IMR-90 (cell line): ENCODE results near the gene KLF17. TPM values are rescaled to one million over a fixed set of nuclear protein-coding genes. Genes with fewer than 3 reads are reported as not detected.

Source experiments
- ATAC-seq: fragments of 200-7000 bp; cut with Tn5 transposase; 2 replicates; pipeline ENCODE4 v1.9.1; 2020; ENCODE audit warnings: low read depth, mild to moderate bottlenecking, moderate library complexity
- BruUV-seq: library from RNA; stranded (reverse); fragments of 400-500 nt; replicated peaks from 2 replicates; lab custom pipeline; 2021; lab: Mats Ljungman, UMichigan
- CTCF ChIA-PET: fragments of 300-600 bp; formaldehyde crosslinking; extraction: SDS; loops from one replicate; lab custom pipeline; 2021; ENCODE audit warnings: antibody characterized with exemption; lab: Yijun Ruan, JAX
- POLR2A ChIA-PET: fragments of 300-600 bp; sonication (Branson Sonifier 250); formaldehyde crosslinking; loops from one replicate; lab custom pipeline; 2022; ENCODE audit warnings: antibody characterized with exemption; ENCODE audit not compliant: unreplicated experiment; lab: Charles Lee
- DNase-seq: peaks from one replicate; pipeline ENCODE4 v3.0.0; 2013
- H2AFZ ChIP-seq: replicated peaks from 2 replicates; pipeline ENCODE3; 2013; ENCODE audit warnings: low read length, mild to moderate bottlenecking; ENCODE audit not compliant: poor library complexity
- H2AK5ac ChIP-seq: 2 replicates; pipeline ENCODE4 v1.6.1; 2013; ENCODE audit warnings: low read depth, low read length, inconsistent platforms
- H2AK9ac ChIP-seq: replicated peaks from 2 replicates; pipeline ENCODE3; 2013; ENCODE audit warnings: mild to moderate bottlenecking, low read depth, low read length, moderate library complexity; ENCODE audit not compliant: poor library complexity
- H2BK120ac ChIP-seq: 2 replicates; pipeline ENCODE4 v1.6.1; 2013; ENCODE audit warnings: low read depth, low read length, inconsistent platforms
- H2BK15ac ChIP-seq: 3 replicates; pipeline ENCODE4 v1.6.1; 2013; ENCODE audit warnings: low read depth, low read length, inconsistent platforms
- H2BK20ac ChIP-seq: 2 replicates; pipeline ENCODE4 v1.6.1; 2013; ENCODE audit warnings: low read depth, mild to moderate bottlenecking, inconsistent platforms, low read length, moderate library complexity
- H2BK5ac ChIP-seq: 2 replicates; pipeline ENCODE4 v1.6.1; 2013; ENCODE audit warnings: mild to moderate bottlenecking, low read depth, low read length, inconsistent platforms; ENCODE audit not compliant: poor library complexity, severe bottlenecking
- H3K14ac ChIP-seq: replicated peaks from 2 replicates; pipeline ENCODE4 v1.6.1; 2013; ENCODE audit warnings: low read depth, low read length, inconsistent platforms
- H3K18ac ChIP-seq: 2 replicates; pipeline ENCODE4 v1.6.1; 2013; ENCODE audit warnings: low read depth, low read length, control low read depth
- H3K23ac ChIP-seq: 2 replicates; pipeline ENCODE4 v1.6.1; 2013; ENCODE audit warnings: low read depth, low read length, inconsistent platforms
- H3K27ac ChIP-seq: 2 replicates; pipeline ENCODE4 v1.5.1; 2013; ENCODE audit warnings: mild to moderate bottlenecking, control low read depth, low read length; ENCODE audit not compliant: insufficient read depth
- H3K27me3 ChIP-seq: 2 replicates; pipeline ENCODE4 v1.6.1; 2013; ENCODE audit warnings: low read length; ENCODE audit not compliant: control insufficient read depth, insufficient read depth
- H3K36me3 ChIP-seq: 2 replicates; pipeline ENCODE4 v1.6.1; 2013; ENCODE audit warnings: low read length, mixed read lengths; ENCODE audit not compliant: control insufficient read depth, insufficient read depth
- H3K4ac ChIP-seq: 2 replicates; pipeline ENCODE4 v1.6.1; 2013; ENCODE audit warnings: low read depth, low read length, inconsistent platforms
- H3K4me1 ChIP-seq: 2 replicates; pipeline ENCODE4 v1.6.1; 2013; ENCODE audit warnings: low read length, mixed read lengths; ENCODE audit not compliant: control insufficient read depth, insufficient read depth
- H3K4me2 ChIP-seq: 2 replicates; pipeline ENCODE4 v1.6.1; 2013; ENCODE audit warnings: low read depth, mild to moderate bottlenecking, control low read depth, low read length, moderate library complexity
- H3K4me3 ChIP-seq: 2 replicates; pipeline ENCODE4 v1.5.1; 2013; ENCODE audit warnings: low read depth, mild to moderate bottlenecking, control low read depth, low read length, moderate library complexity; ENCODE audit not compliant: insufficient read depth
- H3K56ac ChIP-seq: 2 replicates; pipeline ENCODE4 v1.6.1; 2013; ENCODE audit warnings: low read length, inconsistent platforms; ENCODE audit not compliant: insufficient read depth; ENCODE audit errors: extremely low read depth
- H3K79me1 ChIP-seq, 2 experiments: 2 replicates each; pipeline ENCODE4 v1.6.1; 2013; ENCODE audit warnings: low read length in 2 of 2, inconsistent platforms in 1 of 2, low read depth in 1 of 2
- H3K9ac ChIP-seq: 2 replicates; pipeline ENCODE4 v1.6.1; 2013; ENCODE audit warnings: low read depth, low read length, control low read depth
- H3K9me1 ChIP-seq: 2 replicates; pipeline ENCODE4 v1.6.1; 2013; ENCODE audit warnings: low read length, inconsistent platforms; ENCODE audit not compliant: insufficient read depth
- H3K9me3 ChIP-seq: 2 replicates; pipeline ENCODE4 v1.6.1; 2013; ENCODE audit warnings: low read length; ENCODE audit not compliant: control insufficient read depth, insufficient read depth
- H4K20me1 ChIP-seq: 2 replicates; pipeline ENCODE4 v1.6.1; 2013; ENCODE audit warnings: low read length, inconsistent platforms; ENCODE audit not compliant: insufficient read depth
- H4K5ac ChIP-seq: 2 replicates; pipeline ENCODE4 v1.6.1; 2013; ENCODE audit warnings: mild to moderate bottlenecking, low read depth, low read length, control low read depth
- H4K8ac ChIP-seq, 2 experiments: 2 replicates each; pipeline ENCODE4 v1.6.1; 2013; ENCODE audit warnings: low read depth in 2 of 2, low read length in 2 of 2, control low read depth in 1 of 2, inconsistent platforms in 1 of 2
- H4K91ac ChIP-seq: 2 replicates; pipeline ENCODE4 v1.6.1; 2013; ENCODE audit warnings: low read depth, low read length, inconsistent platforms; ENCODE audit not compliant: insufficient read depth
- POLR2A ChIP-seq: IDR thresholded peaks from 2 replicates; pipeline ENCODE4 v1.6.1; 2012; ENCODE audit warnings: mild to moderate bottlenecking, low read depth, low read length
- WGBS, 2 experiments: methylation state at CpG; one replicate each; pipeline versions ENCODE4 v1.1.5 to v1.1.7; 2013; ENCODE audit warnings: missing lambda C conversion rate in 2 of 2; ENCODE audit not compliant: insufficient read length in 1 of 2; ENCODE audit errors: extremely low coverage in 2 of 2; 5-methylcytosine and 5-hydroxymethylcytosine counted together
- dilution Hi-C: fragments of 300-500 bp; cut with HindIII; formaldehyde crosslinking; loops from one replicate; pipeline ENCODE4 v1.14.3; 2018; ENCODE audit warnings: low sequenced_read_pairs; ENCODE audit not compliant: unreplicated experiment
- in situ Hi-C: fragments of 300-500 bp; cut with MboI; formaldehyde crosslinking; loops from 3 replicates; pipeline ENCODE4 v1.14.3; 2019; ENCODE audit warnings: low sequenced_read_pairs, inconsistent platforms, mixed read lengths
- intact Hi-C: fragments of 100-400 bp; cut with micrococcal nuclease; formaldehyde crosslinking; loops from 2 replicates; pipeline ENCODE4 v1.10.0; 2022
- polyA plus RNA-seq, 3 experiments: library from polyadenylated mRNA; depleted of rRNA; stranded (reverse); fragments of >200 nt; gene quantifications; 2 replicates each; pipeline ENCODE4 v1.2.3, GENCODE V29; 2012; ENCODE audit warnings: low replicate concordance in 1 of 3
- total RNA-seq: library from RNA; depleted of rRNA; stranded (reverse); fragments of >200 nt; gene quantifications from 2 replicates; pipeline ENCODE4 v1.2.3, GENCODE V29; 2012

KLF17 gene
- total and polyA plus RNA-seq, 2 of the 4 experiments (the other 2 are of a cell fraction), result 0.17 to 0.36 TPM

- H2AK9ac ChIP-seq, result no peak within 1 kb of the TSS
- dilution Hi-C loops (no loop called here), intact Hi-C loops (no loop called here), in situ Hi-C loops (no loop called here)
- H3K56ac ChIP-seq, result no peak within 1 kb of the TSS
- no peak within 1 kb of the TSS for H3K23ac ChIP-seq
- H3K4ac ChIP-seq, result no peak within 1 kb of the TSS
- no peak within 1 kb of the TSS for H2BK15ac ChIP-seq
- no peak within 1 kb of the TSS for H3K4me3 ChIP-seq
- no peak within 1 kb of the TSS for H3K27ac ChIP-seq
- H2BK120ac ChIP-seq, result no peak within 1 kb of the TSS
- no peak within 1 kb of the TSS for H3K4me2 ChIP-seq
- BruUV-seq, result no TSS peak
- no peaks in the 10 kb centered on the region for H4K20me1 ChIP-seq
- H3K9me3 ChIP-seq, result peaks cover 4% of the 10 kb centered on the region
- H4K8ac ChIP-seq, result no peak within 1 kb of the TSS
- H3K36me3 ChIP-seq, result no peaks in the 10 kb centered on the region
- no peak for DNase-seq
- no peak within 1 kb of the TSS for H3K14ac ChIP-seq
- no peak within 1 kb of the TSS for H3K9ac ChIP-seq
- H2BK20ac ChIP-seq, result no peak within 1 kb of the TSS
- no peak within 1 kb of the TSS for H4K91ac ChIP-seq
- no peak within 1 kb of the TSS for H2AK5ac ChIP-seq
- WGBS, 2 experiments, result no CpG with 5 or more reads among the region's 1 CpG
- ChIA-PET POLR2A (no interaction called here), CTCF (no interaction called here)
- peaks cover 7% of the 10 kb centered on the region; the same call in 1 of the 2 replicates for H3K27me3 ChIP-seq
- H4K5ac ChIP-seq, result no peak within 1 kb of the TSS
- TF ChIP-seq POLR2A, result no peak
- H3K18ac ChIP-seq, result no peak within 1 kb of the TSS
- ATAC-seq, result no peak
- no peak within 1 kb of the TSS for H2AFZ ChIP-seq
- H3K79me1 ChIP-seq, result no peaks in the 10 kb centered on the region
- no peak within 1 kb of the TSS for H2BK5ac ChIP-seq
- H3K4me1 ChIP-seq, result no peaks in the 10 kb centered on the region
- H3K9me1 ChIP-seq, result no peaks in the 10 kb centered on the region
Observed at GRCh38 chr1:44141531-44141930, 22.9 kb downstream of the KLF17 start, which contains the start of gene KLF18. Gene KLF18 (minus strand): TSS chr1:44141631. CDS start chr1:44141631, 0 bp downstream.
